Transverse colon (tissue), 4 donors: Measurements from ENCODE around the gene OR9A4.

Experiments
- EP300 ChIP-seq: sonication (generic); formaldehyde crosslinking; IDR thresholded peaks from one replicate; pipeline ENCODE4 v1.6.1; 2017; ENCODE audit warnings: antibody characterized with exemption, low read depth
- POLR2A ChIP-seq: fragments of 450-650 bp; IDR thresholded peaks from one replicate; pipeline ENCODE4 v1.6.1; 2016; ENCODE audit warnings: antibody characterized with exemption, mild to moderate bottlenecking, moderate library complexity
- POLR2AphosphoS5 ChIP-seq, 3 donors: sonication (generic); formaldehyde crosslinking; IDR thresholded peaks; one replicate each; pipeline ENCODE4 v1.6.1; 2016; ENCODE audit warnings: antibody characterized with exemption in 3 of 3
- TF ChIP-seq, protein P1 (sequence below), 5 experiments: fragments of 200-600 bp in 3 of 5; fragments of 450-650 bp in 2 of 5; sonication (generic) in 3 of 5; IDR thresholded peaks; 1 replicate in 2 of 5; 2 replicates in 3 of 5; pipeline ENCODE4 v1.5.1; 2016 to 2017; ENCODE audit warnings: antibody characterized with exemption in 5 of 5, inconsistent platforms in 3 of 5, mild to moderate bottlenecking in 2 of 5, moderate library complexity in 1 of 5

DNA sequence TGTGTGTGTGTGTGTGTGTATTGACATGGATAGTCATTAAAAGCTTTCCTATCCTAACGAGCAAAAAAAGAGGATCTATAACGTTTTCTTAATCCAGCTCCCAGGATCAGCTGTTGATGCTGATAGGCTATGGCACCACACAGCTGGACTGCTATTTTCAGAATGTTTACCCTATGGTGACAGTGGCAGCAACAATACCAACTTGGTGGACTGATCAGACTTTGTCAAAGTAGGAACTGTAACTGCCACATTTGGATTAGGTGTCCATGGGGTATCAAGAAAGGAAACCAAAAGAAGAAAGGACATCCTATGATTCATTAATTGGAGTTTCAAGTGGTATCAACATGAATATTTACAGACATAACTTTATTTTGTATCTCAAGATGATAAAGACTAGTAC is 33.3 kb downstream of the OR9A4 start:
- TF ChIP-seq, protein P1, sequence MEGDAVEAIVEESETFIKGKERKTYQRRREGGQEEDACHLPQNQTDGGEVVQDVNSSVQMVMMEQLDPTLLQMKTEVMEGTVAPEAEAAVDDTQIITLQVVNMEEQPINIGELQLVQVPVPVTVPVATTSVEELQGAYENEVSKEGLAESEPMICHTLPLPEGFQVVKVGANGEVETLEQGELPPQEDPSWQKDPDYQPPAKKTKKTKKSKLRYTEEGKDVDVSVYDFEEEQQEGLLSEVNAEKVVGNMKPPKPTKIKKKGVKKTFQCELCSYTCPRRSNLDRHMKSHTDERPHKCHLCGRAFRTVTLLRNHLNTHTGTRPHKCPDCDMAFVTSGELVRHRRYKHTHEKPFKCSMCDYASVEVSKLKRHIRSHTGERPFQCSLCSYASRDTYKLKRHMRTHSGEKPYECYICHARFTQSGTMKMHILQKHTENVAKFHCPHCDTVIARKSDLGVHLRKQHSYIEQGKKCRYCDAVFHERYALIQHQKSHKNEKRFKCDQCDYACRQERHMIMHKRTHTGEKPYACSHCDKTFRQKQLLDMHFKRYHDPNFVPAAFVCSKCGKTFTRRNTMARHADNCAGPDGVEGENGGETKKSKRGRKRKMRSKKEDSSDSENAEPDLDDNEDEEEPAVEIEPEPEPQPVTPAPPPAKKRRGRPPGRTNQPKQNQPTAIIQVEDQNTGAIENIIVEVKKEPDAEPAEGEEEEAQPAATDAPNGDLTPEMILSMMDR (IDR thresholded peaks at IDR 0.05): no peak
- TF ChIP-seq EP300 (no peak), POLR2AphosphoS5 (IDR thresholded peaks at IDR 0.05) (no peak), POLR2A (no peak)
